Caco-2 (cell line): ENCODE results near the gene ENTREP3. TPM values are rescaled to one million over a fixed set of nuclear protein-coding genes. Genes with fewer than 3 reads are reported as not detected.
"Not testable (repeated sequence)": the region's sequence is repeated elsewhere in the genome, so short reads cannot be mapped to it uniquely, and the experiment has no call there.

Experiments
- BruUV-seq: library from RNA; stranded (reverse); fragments of 400-500 nt; replicated peaks from 2 replicates; lab custom pipeline; 2021; lab: Mats Ljungman, UMichigan
- CTCF ChIA-PET: fragments of 300-600 bp; sonication (Branson Sonifier 250); formaldehyde crosslinking; loops from one replicate; lab custom pipeline; 2022; ENCODE audit warnings: antibody characterized with exemption; lab: Charles Lee
- POLR2A ChIA-PET: fragments of 300-600 bp; sonication (Branson Sonifier 250); formaldehyde crosslinking; loops from one replicate; lab custom pipeline; 2022; ENCODE audit warnings: antibody characterized with exemption; lab: Charles Lee
- DNase-seq, 2 experiments: peaks; one replicate each; pipeline versions ENCODE4 v3.0.0 to v3.0.0-alpha.2; 2020 to 2022
- H3K27me3 ChIP-seq: replicated peaks from 2 replicates; pipeline ENCODE4 v1.6.0; 2011; ENCODE audit warnings: low read length; ENCODE audit not compliant: control insufficient read depth, insufficient read depth
- H3K36me3 ChIP-seq: 2 replicates; pipeline ENCODE4 v1.5.1; 2011; ENCODE audit warnings: low read length; ENCODE audit not compliant: control insufficient read depth, insufficient read depth
- H3K4me1 ChIP-seq: fragments of 250-450 bp; sonication (Bioruptor Pico); 2 replicates; pipeline ENCODE4 v1.5.1; 2020; ENCODE audit warnings: mild to moderate bottlenecking
- H3K4me3 ChIP-seq: 2 replicates; pipeline ENCODE4 v1.5.1; 2011; ENCODE audit warnings: low read depth, mild to moderate bottlenecking, control low read depth, low read length
- H3K9me3 ChIP-seq: fragments of 250-450 bp; sonication (Bioruptor Pico); 2 replicates; pipeline ENCODE4 v1.5.1; 2020; ENCODE audit warnings: mild to moderate bottlenecking, moderate library complexity
- H3K27ac Mint-ChIP-seq: one replicate; pipeline ENCODE4 v1.8.0; 2022; ENCODE audit warnings: mixed read lengths; ENCODE audit not compliant: unreplicated experiment
- H3K27me3 Mint-ChIP-seq: one replicate; pipeline ENCODE4 v1.8.0; 2022; ENCODE audit warnings: mixed read lengths; ENCODE audit not compliant: insufficient read depth, unreplicated experiment
- H3K36me3 Mint-ChIP-seq: one replicate; pipeline ENCODE4 v1.8.0; 2022; ENCODE audit warnings: mild to moderate bottlenecking, mixed read lengths; ENCODE audit not compliant: insufficient read depth, unreplicated experiment
- H3K4me1 Mint-ChIP-seq: one replicate; pipeline ENCODE4 v1.8.0; 2022; ENCODE audit warnings: low read depth, mixed read lengths; ENCODE audit not compliant: unreplicated experiment
- H3K4me3 Mint-ChIP-seq: one replicate; pipeline ENCODE4 v1.8.0; 2022; ENCODE audit warnings: mild to moderate bottlenecking, moderate library complexity, mixed read lengths; ENCODE audit not compliant: unreplicated experiment
- H3K9me3 Mint-ChIP-seq: one replicate; pipeline ENCODE4 v1.8.0; 2022; ENCODE audit warnings: mixed read lengths; ENCODE audit not compliant: unreplicated experiment
- intact Hi-C: fragments of 100-400 bp; cut with micrococcal nuclease; formaldehyde crosslinking; loops from one replicate; pipeline ENCODE4 v1.10.0; 2022; ENCODE audit not compliant: unreplicated experiment
- total RNA-seq: library from RNA; stranded (reverse); gene quantifications from 2 replicates; pipeline ENCODE4 v1.2.3, GENCODE V29; 2022
- TF ChIP-seq, protein P1 (sequence below), 2 experiments: fragments of 200-600 bp in 1 of 2; IDR thresholded peaks; 1 replicate in 1 of 2; 2 replicates in 1 of 2; pipeline versions ENCODE4 v1.5.1 to v1.8.0; 2011 to 2022; ENCODE audit warnings: antibody characterized with exemption in 1 of 2, control low read depth in 1 of 2, inconsistent platforms in 1 of 2, low read depth in 1 of 2, low read length in 1 of 2, mild to moderate bottlenecking in 1 of 2, moderate library complexity in 1 of 2; ENCODE audit not compliant: insufficient read depth in 1 of 2, severe bottlenecking in 1 of 2, unreplicated experiment in 1 of 2

The ENTREP3 gene
- total RNA-seq, 1 experiment from 2014 or later: 33.1 TPM

DNA sequence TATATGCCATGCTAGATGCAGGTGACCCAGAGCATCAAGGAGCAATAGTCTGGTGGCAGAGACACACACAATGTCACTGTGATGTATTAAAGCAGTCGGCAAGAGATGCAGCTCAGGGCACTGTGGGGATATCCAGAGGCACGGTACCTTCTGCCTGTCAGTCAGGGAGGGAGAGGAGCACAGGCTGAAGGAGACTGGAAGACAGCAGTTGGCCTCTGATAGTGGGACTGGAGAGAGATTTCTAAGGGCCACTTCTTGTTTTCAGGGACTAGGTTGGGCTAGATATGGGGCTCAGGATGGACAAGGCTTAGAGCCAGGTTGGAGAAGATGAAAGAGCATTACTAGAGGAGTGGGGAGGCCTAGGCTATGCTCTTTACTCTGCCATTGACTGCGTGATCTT, 24.0 kb downstream of the ENTREP3 start:
- H3K27me3 Mint-ChIP-seq, H3K27ac Mint-ChIP-seq, H3K27me3 ChIP-seq, BruUV-seq, H3K9me3 ChIP-seq, H3K9me3 Mint-ChIP-seq, H3K4me1 ChIP-seq, H3K4me3 Mint-ChIP-seq, DNase-seq, H3K36me3 ChIP-seq, POLR2A ChIA-PET, H3K4me1 Mint-ChIP-seq, intact Hi-C loops, H3K4me3 ChIP-seq: not testable (repeated sequence)
- CTCF ChIA-PET: interaction anchor here (0.9 kb wide), 1 partner anchor 38 kb away, joined by 11 read pairs; no protein-coding TSS in a partner anchor
- peaks cover 14% of the 10 kb centered on the region for H3K36me3 Mint-ChIP-seq

DNA sequence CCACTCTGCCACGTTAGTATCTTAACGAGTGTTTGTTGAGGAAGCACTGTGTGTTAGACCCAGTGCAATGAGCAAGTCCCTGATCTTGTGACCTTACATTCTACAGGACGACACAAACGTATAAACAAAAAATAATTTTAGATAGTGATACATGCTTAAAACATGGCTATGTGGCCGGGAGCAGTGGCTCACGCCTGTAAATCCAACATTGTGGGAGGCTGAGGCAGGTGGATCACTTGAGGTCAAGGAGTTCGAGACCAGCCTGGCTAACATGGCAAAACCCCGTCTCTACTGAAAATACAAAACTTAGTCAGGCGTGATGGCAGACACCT, 27.2 kb downstream of the ENTREP3 start:
- Mint-ChIP-seq H3K9me3 (no peaks in the 10 kb centered on the region), H3K4me1 (peaks cover 25% of the 10 kb centered on the region), H3K27ac (peak overlapping the region; percentile 80), H3K27me3 (no peaks in the 10 kb centered on the region), H3K36me3 (peaks cover 15% of the 10 kb centered on the region), H3K4me3 (peak overlapping the region; percentile 81)
- ChIA-PET CTCF (interaction anchor here (1.5 to 2.5 kb wide), 2 partner anchors 19 to 21 kb away, joined by 5 to 10 read pairs; partner anchors contain the start of gene THBS3), POLR2A (interaction anchor here (2.0 kb wide), 1 partner anchor 19 kb away, joined by 10 read pairs; the partner anchor contains the start of gene MTX1)
- no peaks in the 10 kb centered on the region for H3K9me3 ChIP-seq
- no peak for DNase-seq
- H3K4me1 ChIP-seq: peaks cover 22% of the 10 kb centered on the region
- no peaks in the 10 kb centered on the region for H3K27me3 ChIP-seq
- peak overlapping the region; percentile 43 for H3K4me3 ChIP-seq
- no peaks in the 10 kb centered on the region; the same call in 1 of the 2 replicates for H3K36me3 ChIP-seq
- BruUV-seq: TSS peak; percentile 94
- TF ChIP-seq, protein P1, sequence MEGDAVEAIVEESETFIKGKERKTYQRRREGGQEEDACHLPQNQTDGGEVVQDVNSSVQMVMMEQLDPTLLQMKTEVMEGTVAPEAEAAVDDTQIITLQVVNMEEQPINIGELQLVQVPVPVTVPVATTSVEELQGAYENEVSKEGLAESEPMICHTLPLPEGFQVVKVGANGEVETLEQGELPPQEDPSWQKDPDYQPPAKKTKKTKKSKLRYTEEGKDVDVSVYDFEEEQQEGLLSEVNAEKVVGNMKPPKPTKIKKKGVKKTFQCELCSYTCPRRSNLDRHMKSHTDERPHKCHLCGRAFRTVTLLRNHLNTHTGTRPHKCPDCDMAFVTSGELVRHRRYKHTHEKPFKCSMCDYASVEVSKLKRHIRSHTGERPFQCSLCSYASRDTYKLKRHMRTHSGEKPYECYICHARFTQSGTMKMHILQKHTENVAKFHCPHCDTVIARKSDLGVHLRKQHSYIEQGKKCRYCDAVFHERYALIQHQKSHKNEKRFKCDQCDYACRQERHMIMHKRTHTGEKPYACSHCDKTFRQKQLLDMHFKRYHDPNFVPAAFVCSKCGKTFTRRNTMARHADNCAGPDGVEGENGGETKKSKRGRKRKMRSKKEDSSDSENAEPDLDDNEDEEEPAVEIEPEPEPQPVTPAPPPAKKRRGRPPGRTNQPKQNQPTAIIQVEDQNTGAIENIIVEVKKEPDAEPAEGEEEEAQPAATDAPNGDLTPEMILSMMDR (IDR thresholded peaks at IDR 0.05; ENCODE audit: insufficient read depth in 1 of 2, low read depth in 1 of 2, low read length in 1 of 2, severe bottlenecking in 1 of 2, unreplicated experiment in 1 of 2): no peak
- intact Hi-C loops: loop anchor here (5.0 kb wide), 1 partner anchor 36 kb away; no protein-coding TSS in a partner anchor

DNA sequence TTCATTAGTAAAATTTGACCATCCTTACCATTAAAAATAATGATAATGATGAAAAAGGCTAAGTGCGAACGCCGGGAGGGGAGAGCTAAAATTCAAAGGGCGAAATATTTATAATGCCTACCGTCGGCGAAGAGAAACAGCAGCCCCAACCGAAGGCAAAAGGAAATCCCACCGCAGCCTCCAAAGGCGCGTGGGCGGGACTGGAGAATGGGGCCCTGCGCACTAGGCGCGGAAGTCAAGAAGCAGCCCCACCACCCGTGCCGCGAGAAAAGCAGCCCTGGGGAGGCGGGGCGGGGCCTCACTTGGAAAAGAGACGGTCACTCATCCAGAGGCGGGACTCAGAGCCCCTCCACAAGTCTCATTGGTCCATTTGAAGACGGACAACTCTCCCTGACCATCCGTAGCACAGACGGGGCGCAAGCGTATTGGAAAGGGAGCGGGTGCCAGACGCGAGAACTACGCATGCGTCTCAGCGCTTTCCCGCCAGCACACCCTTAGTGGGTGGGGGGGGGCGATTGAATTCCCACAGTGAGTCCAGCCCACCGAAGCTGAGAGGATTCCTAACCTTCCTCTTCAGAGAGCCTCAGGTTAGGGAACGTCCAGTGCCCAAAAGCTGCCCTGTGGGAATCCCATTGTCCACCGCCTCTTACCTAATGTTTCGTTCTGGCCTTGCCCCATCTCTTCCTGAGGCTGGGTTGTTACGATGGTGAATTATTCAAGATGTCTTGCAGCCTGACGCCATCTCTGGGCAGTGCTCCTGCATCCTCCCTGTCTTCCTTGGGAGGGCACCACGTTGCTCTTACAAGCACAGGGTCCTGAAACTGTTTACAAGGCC, 27.8 kb downstream of the ENTREP3 start:
- Mint-ChIP-seq H3K36me3 (peaks cover 20% of the 10 kb centered on the region), H3K9me3 (no peaks in the 10 kb centered on the region), H3K27ac (peak overlapping the region; percentile 80), H3K4me3 (peak overlapping the region; percentile 81), H3K4me1 (peaks cover 25% of the 10 kb centered on the region), H3K27me3 (no peaks in the 10 kb centered on the region)
- H3K36me3 ChIP-seq: no peaks in the 10 kb centered on the region; the same call in 1 of the 2 replicates
- BruUV-seq: no TSS peak
- H3K4me1 ChIP-seq: peaks cover 22% of the 10 kb centered on the region
- TF ChIP-seq, protein P1 (IDR thresholded peaks at IDR 0.05; ENCODE audit: insufficient read depth in 1 of 2, low read depth in 1 of 2, low read length in 1 of 2, severe bottlenecking in 1 of 2, unreplicated experiment in 1 of 2): no peak
- intact Hi-C loops: loop anchor here (1.0 to 5.0 kb wide), 2 partner anchors 17 to 35 kb away; no protein-coding TSS in a partner anchor
- H3K27me3 ChIP-seq: no peaks in the 10 kb centered on the region
- peak overlapping the region; percentile 62 for H3K4me3 ChIP-seq
- ChIA-PET CTCF (interaction anchor here (0.7 to 2.5 kb wide), 7 partner anchors 18 to 136 kb away, joined by 3 to 10 read pairs (median 5); partner anchors contain the start of genes KRTCAP2 and THBS3), POLR2A (interaction anchor here (0.6 to 2.0 kb wide), 2 partner anchors 18 to 508 kb away, joined by 4 to 10 read pairs; partner anchors contain the start of gene MTX1)
- DNase-seq: peak; percentile 99
- H3K9me3 ChIP-seq: no peaks in the 10 kb centered on the region
